Parathyroid adenoma (tissue), 2 donors: ENCODE measurements around the gene SLC15A3.

Experiments used
- H2AFZ ChIP-seq: fragments of 300-600 bp; sonication (generic); one replicate; pipeline ENCODE4 v1.7.0; 2017; ENCODE audit warnings: antibody characterized with exemption, mild to moderate bottlenecking
- H3K27ac ChIP-seq: fragments of 300-600 bp; sonication (generic); one replicate; pipeline ENCODE4 v1.7.0; 2017
- H3K27me3 ChIP-seq: fragments of 300-600 bp; sonication (generic); one replicate; pipeline ENCODE4 v1.7.0; 2017; ENCODE audit warnings: low read length; ENCODE audit not compliant: control insufficient read depth, insufficient read depth
- H3K36me3 ChIP-seq: fragments of 300-600 bp; sonication (generic); one replicate; pipeline ENCODE4 v1.7.0; 2017; ENCODE audit warnings: low read length; ENCODE audit not compliant: control insufficient read depth, insufficient read depth
- H3K4me1 ChIP-seq: fragments of 300-600 bp; sonication (generic); one replicate; pipeline ENCODE4 v1.7.0; 2017; ENCODE audit warnings: control low read depth
- H3K4me2 ChIP-seq: fragments of 300-600 bp; sonication (generic); one replicate; pipeline ENCODE4 v1.7.0; 2017; ENCODE audit warnings: low read length
- H3K4me3 ChIP-seq: fragments of 300-600 bp; sonication (generic); one replicate; pipeline ENCODE4 v1.7.0; 2017; ENCODE audit warnings: low read depth, low read length
- H3K79me2 ChIP-seq: fragments of 300-600 bp; sonication (generic); one replicate; pipeline ENCODE4 v1.7.0; 2017; ENCODE audit warnings: control low read depth
- H3K9ac ChIP-seq: fragments of 300-600 bp; sonication (generic); one replicate; pipeline ENCODE4 v1.7.0; 2017; ENCODE audit warnings: mild to moderate bottlenecking
- H3K9me3 ChIP-seq: fragments of 300-600 bp; sonication (generic); one replicate; pipeline ENCODE4 v1.7.0; 2017; ENCODE audit warnings: low read length; ENCODE audit not compliant: control insufficient read depth
- CTCF ChIP-seq: fragments of 300-600 bp; sonication (generic); IDR thresholded peaks from one replicate; pipeline ENCODE4 v1.7.0; 2017; ENCODE audit warnings: antibody characterized with exemption, mild to moderate bottlenecking
- donor health status: primary hyperparathyroidism.

The SLC15A3 gene

GRCh38 chr11:60918251-60918938 is 33.6 kb downstream of the SLC15A3 start:
- H3K36me3 ChIP-seq, result no peaks in the 10 kb centered on the region
- H3K4me3 ChIP-seq, result no peak overlapping the region
- H3K9ac ChIP-seq, result no peak overlapping the region
- no peak overlapping the region for H2AFZ ChIP-seq
- peaks cover 5% of the 10 kb centered on the region for H3K4me1 ChIP-seq
- no peak for TF ChIP-seq CTCF
- H3K9me3 ChIP-seq, result no peaks in the 10 kb centered on the region
- no peak overlapping the region for H3K27ac ChIP-seq
- no peak overlapping the region for H3K4me2 ChIP-seq
- H3K27me3 ChIP-seq, result no peaks in the 10 kb centered on the region
- no peaks in the 10 kb centered on the region for H3K79me2 ChIP-seq

- Histone ChIP-seq H3K27ac (no peak overlapping the region), H3K79me2 (peaks cover 3% of the 10 kb centered on the region), H3K27me3 (no peaks in the 10 kb centered on the region), H3K9me3 (no peaks in the 10 kb centered on the region), H3K4me1 (peaks cover 13% of the 10 kb centered on the region), H2AFZ (no peak overlapping the region), H3K4me3 (no peak overlapping the region), H3K36me3 (no peaks in the 10 kb centered on the region), H3K4me2 (no peak overlapping the region), H3K9ac (no peak overlapping the region)
- TF ChIP-seq CTCF, result no peak
Measured at GRCh38 chr11:60917267-60917666, 34.7 kb downstream of the SLC15A3 start.

DNA sequence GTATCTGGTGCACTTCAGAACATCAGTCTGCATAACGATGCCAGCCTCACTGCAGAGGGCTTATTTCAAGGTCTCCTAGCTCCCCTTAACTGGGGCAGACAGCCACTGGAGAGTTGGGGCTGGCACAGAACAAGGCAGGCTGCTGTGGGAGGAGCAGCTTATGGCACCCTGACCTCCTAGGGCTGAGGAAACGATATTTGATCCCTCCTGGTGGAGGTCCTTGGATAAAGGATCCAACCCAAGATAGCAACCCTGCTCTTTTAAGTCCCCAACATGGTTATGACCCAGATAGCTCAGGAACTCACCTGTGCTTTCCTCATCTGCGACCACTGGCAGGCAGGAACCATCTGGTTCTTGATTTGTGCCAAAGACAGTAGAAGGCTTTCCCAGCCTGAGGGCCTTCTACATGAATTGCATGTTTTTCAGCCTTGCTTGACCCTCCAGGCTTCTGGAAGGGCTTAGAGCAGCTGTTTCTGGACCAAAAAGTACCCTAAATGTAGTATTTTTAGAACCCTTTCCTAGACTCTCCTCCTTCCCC is 35.2 kb downstream of the SLC15A3 start:
- Histone ChIP-seq H3K4me3 (no peak overlapping the region), H3K27ac (no peak overlapping the region), H3K79me2 (peaks cover 3% of the 10 kb centered on the region), H3K4me1 (peaks cover 13% of the 10 kb centered on the region), H3K4me2 (no peak overlapping the region), H3K27me3 (no peaks in the 10 kb centered on the region), H3K9ac (no peak overlapping the region), H3K9me3 (no peaks in the 10 kb centered on the region), H2AFZ (no peak overlapping the region), H3K36me3 (no peaks in the 10 kb centered on the region)
- TF ChIP-seq CTCF, result no peak

- H2AFZ ChIP-seq, result peak overlapping the region; percentile 15
Measured at GRCh38 chr11:60915248-60915914, 36.6 kb downstream of the SLC15A3 start.

More at GRCh38 chr11:60915248-60915914, 36.6 kb downstream of the SLC15A3 start:
- Histone ChIP-seq H3K4me2 (peak overlapping the region; percentile 83), H3K79me2 (peaks cover 3% of the 10 kb centered on the region), H3K27me3 (no peaks in the 10 kb centered on the region), H3K36me3 (no peaks in the 10 kb centered on the region), H3K4me3 (peak overlapping the region; percentile 73), H3K27ac (no peak overlapping the region), H3K9ac (no peak overlapping the region), H3K9me3 (no peaks in the 10 kb centered on the region), H3K4me1 (peaks cover 13% of the 10 kb centered on the region)
- TF ChIP-seq CTCF, result no peak
